D341Med (cell line): ENCODE measurements around the gene ANKRD65.

Experiments
- DNase-seq: peaks from one replicate; pipeline ENCODE4 v3.0.0; 2012; ENCODE audit warnings: low spot score

ANKRD65 gene

DNA sequence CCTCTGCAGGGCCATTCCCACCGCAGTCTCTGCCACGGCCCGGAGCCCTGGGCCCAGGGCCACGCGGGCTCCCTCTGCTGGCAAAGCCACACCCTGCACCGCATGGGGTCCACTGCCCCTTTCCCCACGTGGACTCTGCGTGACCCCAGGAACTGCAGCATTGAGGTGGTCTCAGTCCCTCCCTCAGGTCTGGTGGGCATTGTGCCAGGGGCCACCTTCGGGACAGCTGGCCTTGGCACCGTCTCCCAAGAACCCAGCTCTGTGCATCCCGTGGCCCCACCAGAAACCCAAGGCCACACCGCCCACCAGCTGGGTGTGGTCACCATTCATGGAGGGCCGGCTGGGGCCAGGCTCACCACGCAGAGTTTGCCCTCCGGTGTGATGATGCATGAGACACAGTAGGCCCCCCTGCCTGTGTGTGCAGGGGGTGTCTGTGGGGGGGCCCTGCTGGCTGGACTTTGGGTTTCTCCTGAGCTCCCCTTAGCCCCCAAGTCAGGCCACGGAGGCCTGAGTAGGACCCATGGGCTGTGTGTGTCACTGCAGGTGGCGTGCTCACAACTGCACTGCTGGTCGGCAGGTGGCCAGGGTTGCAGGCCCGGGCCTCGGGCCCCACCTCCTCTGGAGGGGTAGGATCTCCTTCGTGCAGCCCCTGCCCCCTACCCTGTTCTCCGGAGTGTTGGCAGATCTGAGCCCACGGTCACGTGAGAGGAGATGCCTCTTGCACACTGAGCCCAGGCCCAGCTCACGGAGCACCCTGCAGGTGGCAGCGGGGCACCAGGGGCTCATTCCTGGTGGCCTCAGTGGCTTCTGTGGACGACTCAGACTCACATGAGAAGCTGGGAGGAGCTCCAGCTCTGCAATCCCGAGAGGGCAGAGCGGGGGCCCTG is 20.2 kb upstream of the ANKRD65 start:
- DNase-seq: peak; percentile 91

DNA sequence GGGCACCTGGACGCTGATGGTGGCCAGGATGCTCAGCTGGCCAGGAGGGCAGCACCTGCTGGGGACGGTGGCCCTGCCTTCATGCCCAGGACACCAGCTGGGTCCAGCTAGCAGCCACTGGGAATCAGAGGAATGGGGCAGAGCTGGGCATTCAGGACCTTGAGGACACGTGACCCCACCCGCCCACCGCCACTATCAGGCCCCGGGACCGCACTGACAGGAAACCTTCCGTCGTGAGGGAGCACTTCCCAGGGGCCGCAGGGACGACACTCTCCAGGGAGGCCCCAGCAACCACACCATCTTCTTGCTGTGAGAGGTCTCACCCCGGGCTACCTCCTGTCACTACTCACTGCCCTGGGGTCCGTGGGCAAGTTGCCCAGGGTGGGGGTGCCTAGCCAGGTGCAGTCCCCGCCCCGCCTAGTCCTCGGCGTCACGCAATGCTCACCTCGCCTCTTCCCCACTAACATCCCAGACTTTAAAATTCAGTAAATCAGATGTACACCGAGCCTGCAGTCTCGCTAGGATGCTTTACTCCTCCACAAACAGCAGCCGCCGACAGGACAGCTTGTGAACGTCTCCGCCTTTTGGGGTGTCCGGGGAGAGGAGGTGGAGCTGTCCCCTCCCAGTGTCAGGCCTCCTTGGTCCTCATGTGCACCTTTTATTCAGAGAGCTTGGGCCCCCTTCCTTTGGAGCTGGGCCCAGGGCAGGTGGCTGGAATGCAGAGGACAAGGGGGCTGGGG is 19.4 kb upstream of the ANKRD65 start:
- DNase-seq: no peak

DNA sequence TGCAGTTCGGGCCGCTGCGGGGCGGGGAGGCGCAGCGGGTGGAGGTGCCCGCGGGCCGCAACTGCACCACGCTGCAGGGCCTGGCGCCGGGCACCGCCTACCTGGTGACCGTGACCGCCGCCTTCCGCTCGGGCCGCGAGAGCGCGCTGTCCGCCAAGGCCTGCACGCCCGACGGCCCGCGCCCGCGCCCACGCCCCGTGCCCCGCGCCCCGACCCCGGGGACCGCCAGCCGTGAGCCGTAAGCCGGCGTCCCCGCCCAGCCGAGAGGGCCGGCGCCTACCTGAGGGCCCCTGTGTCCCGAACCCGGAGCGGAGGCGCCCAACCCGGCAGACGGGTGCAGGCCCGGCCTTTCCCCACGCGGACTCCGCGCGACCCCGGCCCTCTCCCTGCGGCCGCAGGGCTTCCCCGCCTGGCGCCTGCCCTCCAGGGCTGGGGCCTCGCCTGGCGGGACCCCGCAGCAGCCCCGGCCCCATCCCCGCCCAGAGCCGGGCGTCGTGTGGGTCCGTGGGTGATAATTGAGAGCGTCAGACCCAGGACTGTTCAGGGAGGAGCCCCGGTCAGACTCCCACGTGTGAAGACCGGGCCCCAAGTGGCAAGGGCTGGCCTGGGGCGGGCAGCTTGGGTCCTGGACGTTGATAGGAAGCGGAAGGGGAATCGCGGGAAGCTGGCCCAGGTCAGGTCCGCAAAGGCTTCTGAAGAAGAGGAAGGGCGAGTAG is 18.6 kb upstream of the ANKRD65 start:
- no peak for DNase-seq

DNA sequence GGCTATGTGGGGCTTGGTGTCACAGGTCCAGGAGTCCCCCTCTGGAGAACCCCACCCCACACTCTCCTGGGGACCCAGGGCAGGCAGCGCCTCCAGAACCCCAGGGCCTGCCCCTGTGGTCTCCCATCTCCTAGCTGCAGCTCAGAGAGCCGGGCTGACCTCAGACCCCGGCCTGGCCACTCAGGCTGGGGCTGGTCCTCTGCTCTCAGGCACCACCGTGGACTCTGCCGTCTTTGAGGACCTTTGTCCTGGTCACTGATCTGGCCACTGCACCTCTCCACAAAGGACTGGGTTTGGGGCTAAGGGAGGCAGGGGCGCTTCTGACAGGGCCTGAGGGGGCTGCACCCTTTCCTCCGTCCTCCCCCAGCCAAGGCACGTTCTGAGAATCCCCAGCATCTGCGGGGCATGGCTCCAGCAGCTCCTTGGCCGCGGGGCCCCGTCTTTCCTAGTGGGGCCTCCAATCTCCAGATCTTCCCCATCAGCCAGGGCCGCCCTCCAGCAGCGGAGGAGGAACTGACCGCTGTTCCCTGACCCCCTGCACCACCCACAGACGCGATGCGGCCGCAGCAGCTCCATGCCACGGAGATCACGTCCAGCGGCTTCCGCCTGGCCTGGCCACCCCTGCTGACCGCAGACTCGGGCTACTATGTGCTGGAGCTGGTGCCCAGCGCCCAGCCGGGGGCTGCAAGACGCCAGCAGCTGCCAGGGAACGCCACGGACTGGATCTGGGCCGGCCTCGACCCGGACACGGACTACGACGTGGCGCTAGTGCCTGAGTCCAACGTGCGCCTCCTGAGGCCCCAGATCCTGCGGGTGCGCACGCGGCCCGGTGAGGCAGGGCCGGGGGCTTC is 17.7 kb upstream of the ANKRD65 start:
- no peak for DNase-seq

DNA sequence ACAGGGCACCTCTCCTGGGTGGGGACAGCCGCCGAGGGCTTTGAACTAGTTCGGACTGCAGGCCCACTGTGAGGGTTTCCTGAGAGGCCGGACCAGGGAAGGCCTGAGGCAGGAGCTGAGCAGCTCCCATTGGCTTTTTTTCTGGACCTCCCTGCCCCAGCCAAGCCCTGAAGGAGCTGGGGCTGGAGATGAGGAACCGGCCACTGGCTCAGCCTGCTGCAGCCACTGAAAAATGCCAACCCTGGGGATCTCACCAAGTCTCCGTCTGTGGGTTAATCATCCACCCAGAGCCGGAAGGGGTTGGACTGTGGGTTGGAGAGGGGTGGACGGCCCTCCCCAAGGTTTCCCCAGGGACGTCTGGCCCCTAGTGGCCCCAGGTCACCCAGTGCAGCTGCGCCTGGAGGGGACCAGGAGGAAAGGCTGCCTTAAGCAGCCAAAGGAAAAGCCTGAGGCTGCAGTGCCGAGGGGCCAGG is 16.9 kb upstream of the ANKRD65 start:
- no peak for DNase-seq

DNA sequence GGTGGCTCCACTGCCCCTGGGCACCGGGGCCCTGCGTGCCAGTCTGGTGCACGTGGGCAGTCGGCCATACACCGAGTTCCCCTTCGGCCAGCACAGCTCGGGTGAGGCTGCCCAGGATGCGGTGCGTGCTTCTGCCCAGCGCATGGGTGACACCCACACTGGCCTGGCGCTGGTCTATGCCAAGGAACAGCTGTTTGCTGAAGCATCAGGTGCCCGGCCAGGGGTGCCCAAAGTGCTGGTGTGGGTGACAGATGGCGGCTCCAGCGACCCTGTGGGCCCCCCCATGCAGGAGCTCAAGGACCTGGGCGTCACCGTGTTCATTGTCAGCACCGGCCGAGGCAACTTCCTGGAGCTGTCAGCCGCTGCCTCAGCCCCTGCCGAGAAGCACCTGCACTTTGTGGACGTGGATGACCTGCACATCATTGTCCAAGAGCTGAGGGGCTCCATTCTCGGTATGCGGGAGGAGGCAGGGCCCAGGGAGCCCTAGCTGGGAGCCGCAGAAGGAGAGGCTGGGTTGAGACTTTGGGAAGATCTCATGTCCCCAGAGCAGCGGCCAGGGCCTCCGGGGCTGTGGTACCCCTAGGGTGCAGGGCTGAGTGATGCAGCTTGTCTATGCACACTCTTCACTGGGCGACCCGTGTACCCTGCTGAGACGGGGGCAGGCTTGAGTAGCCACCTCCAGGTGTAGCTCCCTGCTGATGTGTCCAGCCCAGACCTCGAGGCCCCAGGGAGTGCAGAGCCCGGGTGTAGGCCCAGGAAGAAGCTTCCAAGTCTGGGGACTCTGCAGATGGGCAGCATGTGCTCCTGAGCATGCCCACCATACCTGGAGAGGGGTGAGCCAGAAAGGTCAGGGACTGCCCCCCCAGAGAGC is 16.2 kb upstream of the ANKRD65 start:
- DNase-seq: no peak

DNA sequence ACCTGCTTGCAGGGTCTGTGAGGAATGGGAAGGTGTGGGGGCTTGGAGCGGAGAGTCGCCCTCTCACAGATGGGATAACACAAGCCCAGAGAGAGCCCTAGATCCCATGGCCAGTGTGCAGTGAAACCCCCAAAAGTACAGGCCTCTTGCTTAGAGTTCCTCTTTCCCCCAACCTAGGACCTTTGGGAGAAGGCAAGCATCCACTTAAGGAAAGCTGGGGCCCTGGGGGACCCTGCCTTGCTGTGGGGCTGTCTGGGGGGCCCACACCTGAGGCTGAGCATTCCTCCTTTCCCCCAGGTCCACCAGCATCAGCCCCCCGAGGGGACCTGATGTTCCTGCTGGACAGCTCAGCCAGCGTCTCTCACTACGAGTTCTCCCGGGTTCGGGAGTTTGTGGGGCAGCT is 15.6 kb upstream of the ANKRD65 start:
- DNase-seq: no peak

DNA sequence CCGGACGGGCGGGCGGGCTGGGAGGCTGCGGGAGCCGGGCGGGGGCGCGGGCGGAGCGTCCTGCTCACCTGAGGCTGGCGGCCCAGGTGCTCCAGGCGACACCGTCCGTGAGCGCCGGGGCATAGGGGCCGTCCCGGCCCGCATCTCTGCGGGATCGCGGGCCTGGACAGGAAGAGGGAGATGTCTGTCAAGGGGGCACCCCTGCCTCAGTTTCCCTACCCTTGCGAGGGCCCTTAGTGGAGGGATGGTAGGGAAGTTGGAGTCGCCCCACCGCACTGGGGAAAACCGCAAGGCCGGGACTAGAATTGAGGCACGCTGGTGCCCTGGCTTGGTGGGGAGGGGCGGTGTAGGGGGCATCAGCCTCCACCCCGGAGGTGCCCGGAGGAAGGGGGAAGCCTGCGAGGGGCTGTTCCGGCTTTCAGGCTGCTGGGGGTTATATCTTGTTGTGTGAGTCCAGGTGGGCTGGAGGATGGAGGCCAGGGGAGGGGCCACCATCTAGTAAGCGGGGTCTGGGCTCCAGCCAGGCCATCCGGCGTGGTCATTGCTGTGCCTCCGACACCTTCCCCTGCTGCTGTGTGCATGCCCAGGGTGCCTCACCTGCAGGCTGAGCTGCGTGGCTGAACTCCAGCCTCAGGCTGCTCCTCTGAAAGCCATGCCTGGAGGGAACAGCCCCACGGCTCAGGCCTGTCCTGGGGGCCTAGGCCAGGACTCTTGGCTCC is 15.0 kb upstream of the ANKRD65 start:
- DNase-seq: no peak

DNA sequence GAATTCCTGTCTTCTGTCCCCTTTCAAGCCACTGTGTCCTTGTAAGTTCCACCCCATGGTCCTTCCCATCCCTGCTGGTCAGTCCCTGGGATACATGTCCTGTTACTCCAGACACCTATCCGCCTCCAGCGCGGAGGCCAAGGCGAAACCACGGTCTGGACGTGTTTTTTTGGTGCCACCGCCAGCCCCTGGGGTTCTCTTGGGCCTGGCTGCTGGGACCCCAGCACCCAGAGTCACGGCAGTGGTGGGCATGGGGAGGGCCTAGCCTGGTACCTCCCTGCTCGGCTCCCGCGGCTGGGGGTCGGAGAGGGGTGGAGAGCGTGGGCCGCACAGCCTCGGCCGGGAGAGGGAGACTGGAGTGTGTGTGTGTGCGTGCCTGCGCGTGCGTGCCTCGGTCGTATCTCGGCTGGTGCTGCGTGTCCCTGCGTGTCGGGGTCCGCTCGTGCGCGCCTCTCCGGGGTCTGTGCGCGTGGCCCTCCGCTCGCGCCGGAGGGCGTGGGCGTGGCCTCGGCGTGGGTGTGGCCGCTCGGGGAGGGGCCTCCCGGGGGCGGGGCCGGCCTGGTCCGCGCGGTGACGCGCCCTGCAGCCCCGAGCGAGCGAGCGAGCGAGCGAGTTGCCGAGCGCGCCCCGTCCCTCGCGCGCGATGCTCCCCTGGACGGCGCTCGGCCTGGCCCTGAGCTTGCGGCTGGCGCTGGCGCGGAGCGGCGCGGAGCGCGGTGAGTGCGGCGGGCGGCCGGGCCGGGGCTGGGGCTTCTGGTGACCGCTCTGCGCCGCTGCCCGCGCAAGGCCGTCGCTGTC is 14.2 kb upstream of the ANKRD65 start, which contains the start of gene VWA1:
TSS of gene VWA1 (plus strand) at position 585 of the 798 bp plus-strand sequence. CDS start at position 644, 59 bp downstream.
- peak; percentile 97 for DNase-seq

DNA sequence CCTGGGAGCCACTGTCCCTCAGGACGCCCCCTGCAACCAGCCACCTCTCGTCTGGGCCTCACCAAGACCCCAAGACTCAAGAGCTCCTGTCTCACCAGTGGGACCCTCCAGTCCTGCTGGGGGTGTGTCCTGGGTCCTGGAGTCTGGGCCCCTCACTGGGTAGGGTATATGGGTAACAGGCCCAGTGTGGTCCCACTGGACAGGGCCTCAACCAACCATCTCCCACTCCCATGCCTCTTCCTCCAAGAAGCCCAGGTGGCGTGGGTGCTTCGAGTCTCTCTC is 13.7 kb upstream of the ANKRD65 start:
- no peak for DNase-seq

DNA sequence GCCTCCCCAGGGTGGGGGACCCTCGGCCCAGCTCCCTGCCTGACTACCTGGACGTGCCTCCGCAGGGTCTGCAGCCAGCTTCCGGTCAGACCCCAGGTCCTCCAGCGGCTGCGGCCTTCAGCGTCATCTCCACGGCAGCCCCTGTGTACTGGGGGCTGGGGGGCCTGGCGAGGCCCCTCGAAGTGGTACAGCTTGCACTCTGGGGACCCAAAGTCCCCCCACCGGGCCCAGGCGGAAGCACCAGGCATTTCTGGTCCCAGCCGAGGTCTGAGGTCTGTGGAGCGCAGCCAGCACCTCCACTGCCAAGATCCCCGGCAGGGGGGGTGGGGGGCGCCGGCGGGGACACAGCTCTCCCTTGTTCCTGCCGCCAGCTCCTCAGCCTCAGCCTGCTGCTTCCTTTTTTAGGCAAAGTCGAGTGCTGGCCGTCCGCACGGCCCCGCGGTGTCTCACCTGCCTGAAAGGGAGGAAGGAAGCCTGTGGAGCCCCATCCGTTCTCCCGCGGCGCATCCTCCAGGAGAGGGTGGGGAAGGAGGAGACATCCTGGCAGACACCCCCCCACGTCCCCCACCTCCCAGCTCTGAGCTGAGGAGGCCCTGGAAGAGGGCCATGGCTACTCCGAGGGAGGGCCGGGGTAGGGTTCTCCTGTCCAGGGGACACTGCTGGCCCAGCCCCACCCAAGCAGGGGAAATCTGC is 13.2 kb upstream of the ANKRD65 start:
- DNase-seq: peak; percentile 33

DNA sequence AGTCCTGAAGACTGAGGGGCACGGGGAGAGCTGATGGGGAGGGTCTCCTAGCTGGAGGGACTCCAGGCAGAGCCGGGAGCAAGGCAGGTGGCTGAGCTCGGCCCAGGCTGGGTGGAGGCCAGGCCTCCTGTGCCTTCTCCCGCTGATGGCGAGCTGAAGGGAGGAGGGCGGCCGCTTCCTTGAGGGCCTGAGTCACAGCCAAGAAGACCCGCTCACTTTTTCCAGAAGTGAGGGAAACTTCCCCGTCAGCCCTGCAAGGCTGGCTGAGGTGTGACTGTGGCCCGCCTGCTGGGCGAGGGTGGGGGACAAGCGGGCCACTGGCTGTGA is 12.7 kb upstream of the ANKRD65 start:
- no peak for DNase-seq

DNA sequence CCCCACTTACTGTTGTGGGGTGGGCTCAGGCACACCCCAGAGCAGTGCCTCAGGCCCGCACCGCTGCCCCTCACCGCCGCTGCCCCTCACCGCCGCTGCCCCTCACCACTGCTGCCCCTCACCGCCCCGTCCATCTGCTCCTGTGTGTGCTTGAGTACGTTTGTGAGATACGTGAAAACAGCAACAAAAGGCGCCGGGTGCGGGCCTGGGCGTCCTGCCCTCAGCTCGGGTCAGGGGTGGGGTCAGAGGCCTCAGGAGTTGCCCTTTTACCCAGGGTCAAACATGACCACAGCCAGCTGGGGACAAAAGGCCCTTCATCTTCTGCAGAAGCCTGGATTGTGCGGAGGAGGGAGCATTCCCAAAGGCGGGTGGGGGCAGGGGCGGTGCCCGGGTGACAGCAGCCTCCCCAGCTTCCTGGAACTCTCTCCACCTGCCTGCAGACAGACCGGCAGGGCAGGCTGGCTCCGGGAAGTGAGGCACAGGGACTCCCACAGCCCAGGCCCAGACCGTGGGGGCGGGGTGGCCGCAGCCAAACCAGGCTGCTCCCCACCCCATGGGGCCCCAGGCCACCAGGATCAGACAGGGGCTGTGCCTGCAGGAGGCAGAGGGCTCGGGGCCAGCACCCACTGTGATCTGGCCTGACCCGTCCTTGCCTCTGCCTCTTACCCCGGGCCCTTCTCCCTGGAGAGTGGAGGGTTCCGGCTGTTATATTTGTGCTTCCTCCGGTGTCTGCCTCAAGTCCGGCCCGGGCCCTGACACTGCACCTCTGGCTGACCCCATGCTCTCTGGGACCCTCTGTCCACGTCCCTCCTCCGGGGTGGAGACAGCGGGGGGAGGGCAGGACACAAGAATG is 12.1 kb upstream of the ANKRD65 start:
- peak; percentile 51 for DNase-seq

DNA sequence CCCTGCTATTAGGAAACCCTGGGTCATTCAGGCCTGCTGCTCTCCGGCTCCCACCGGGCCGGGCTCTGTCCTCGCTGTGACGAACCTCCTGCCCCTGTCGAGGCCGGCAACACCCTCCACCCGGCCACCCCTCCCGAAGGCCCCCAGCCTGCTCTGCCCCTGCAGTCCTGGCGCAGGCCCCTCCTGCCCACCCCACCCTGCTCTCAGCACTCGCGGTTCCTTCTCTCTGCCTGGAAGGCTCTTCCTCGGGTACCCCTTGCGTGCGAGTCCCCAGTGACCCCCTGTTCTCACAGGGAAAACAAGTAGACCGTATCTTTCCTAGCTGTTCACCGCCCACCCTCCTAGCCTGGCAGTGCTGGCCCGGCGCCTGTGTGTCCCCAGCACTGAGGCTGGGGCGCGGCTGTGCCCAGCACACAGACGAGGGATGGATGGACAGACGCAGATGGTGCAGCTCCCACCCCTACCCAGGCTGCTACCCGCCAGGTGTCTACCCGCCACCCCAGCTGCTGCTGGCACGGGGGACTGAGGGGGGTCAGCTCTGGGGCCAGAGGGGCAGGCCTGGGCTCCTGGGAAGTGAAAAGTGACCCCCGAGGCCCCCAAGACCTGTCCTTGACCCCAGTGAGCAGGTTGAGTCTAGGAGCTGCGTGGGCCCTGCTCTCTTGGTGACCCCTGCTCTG is 11.3 kb upstream of the ANKRD65 start:
- DNase-seq: no peak

DNA sequence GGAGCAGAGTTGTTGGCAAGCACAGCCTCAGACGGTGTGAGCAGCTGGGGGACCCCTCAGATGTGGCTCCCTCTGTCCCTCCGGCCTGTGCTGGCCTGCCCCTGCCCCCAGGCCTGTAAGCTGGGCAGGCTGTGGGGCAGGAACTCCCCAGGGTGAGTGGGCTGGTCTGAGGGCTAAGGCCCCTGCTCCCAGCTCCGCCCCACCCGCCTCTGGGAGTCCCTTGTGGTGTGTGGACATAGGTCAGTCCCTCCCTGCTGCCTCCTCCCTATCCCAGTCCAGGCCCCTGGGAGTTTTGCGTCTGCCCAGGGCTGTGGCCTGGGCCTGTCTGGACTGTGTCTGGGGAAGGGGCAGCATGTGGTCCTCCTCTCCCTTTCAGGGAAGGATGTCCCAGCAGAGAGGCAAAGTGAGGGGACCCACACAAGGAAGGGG is 10.8 kb upstream of the ANKRD65 start:
- no peak for DNase-seq

DNA sequence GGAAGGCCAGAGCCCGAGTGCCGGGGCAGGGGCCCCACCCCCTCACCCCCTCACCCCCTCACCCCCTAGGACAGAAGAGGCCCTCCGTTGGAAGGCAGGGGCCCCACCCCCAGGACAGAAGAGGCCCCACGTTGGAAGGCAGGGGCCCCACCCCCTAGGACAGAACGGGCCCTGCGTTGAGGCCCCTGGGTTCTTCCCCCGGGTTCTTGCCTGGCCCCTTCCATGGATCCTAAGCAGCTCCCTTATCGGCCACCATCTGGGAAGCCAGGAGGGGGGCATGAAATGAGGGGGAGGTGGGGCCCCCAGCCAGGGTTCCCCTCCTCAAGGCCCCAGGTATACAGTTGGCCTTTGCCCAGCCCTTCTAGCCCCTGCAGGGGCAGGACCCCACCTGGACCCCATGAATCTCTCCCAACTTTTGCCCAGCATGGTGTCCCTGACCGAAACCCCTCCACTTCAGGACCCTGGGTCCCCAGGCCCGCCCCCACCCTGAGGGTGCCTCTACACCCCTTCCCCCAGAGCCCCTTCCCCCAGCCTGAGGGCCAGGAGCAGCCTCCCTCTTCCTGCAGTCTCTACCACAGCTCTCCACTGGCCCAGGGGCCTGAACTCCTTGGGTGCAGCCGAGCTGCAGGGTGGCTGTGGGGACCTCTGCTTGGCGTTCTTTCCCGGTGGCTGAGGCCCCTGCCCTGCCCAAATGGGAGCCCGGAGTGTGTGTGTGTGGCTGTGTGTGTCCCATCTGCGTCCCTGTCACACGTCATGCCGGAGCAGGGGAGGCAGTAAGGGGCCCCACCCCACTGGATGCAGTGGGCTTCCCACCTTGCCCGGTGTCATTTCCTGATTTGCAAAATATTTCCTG is 10.1 kb upstream of the ANKRD65 start:
- no peak for DNase-seq
